ENCODE results near the gene MSRB1. TPM values are rescaled to one million over a fixed set of nuclear protein-coding genes. Genes with fewer than 3 reads are reported as not detected.
A peak's percentile ranks its signal among the peaks of the same experiment; 100 is the strongest.
"Not testable (repeated sequence)": the region's sequence is repeated elsewhere in the genome, so short reads cannot be mapped to it uniquely, and the experiment has no call there.

MSRB1 gene
- total RNA-seq, 4 donors from 2014 or later = 13.9 to 56.5 (median 29.3) TPM

GRCh38 chr16:1960665-1961630 is 17.9 kb upstream of the MSRB1 start:
- TF ChIP-seq CTCF (IDR thresholded peaks at IDR 0.05) = peak in 1 of 5 experiments; percentile 11
- TF ChIP-seq POLR2AphosphoS5 (IDR thresholded peaks at IDR 0.05) = peak in 1 of 3 donors; percentile 11
- TF ChIP-seq EP300 (IDR thresholded peaks at IDR 0.05; ENCODE audit: low read depth) = no peak
- TF ChIP-seq POLR2A (IDR thresholded peaks at IDR 0.05) = no peak
- 27 to 43% methylated on average over 3 to 19 of the region's 20 CpGs for WGBS, 2 donors (ENCODE audit: low coverage in 1 of 2)
- Histone ChIP-seq H3K4me1 (peaks cover 8 to 45% (median 38%) of the 10 kb centered on the region in 4 donors), H3K4me3 (peak overlapping the region in 2 of 4 donors; percentile 87 to 99), H3K27me3 (no peaks in the 10 kb centered on the region), H3K9me3 (no peaks in the 10 kb centered on the region), H3K36me3 (peaks cover 0 to 16% (median 6%) of the 10 kb centered on the region in 4 donors), H3K27ac (peak overlapping the region; percentile 89 to 97 (median 91))
- DNase-seq = no peak
- in situ Hi-C loops (cut with MboI; ENCODE audit: low pct_ligation_motif_present in 1 of 4, low pct_unique_long_range_greater_than_20kb in 1 of 4, low sequenced_read_pairs in 3 of 4) = no loop called here
- intact Hi-C loops (cut with DNase I; ENCODE audit: low total_unique reads) = no loop called here

- WGBS, 2 donors (ENCODE audit: low coverage in 1 of 2) = 1% methylated on average over 34 of the region's 79 CpGs; no CpG with 5 or more reads in 1 of the 2 donors
- no peaks in the 10 kb centered on the region for H3K9me3 ChIP-seq
- peaks cover 8 to 39% (median 33%) of the 10 kb centered on the region in 4 donors for H3K4me1 ChIP-seq
Measured at GRCh38 chr16:1959269-1960039, 16.5 kb upstream of the MSRB1 start, which contains the start of gene NDUFB10. NDUFB10 (plus strand) TSS chr16:1959538; CDS start chr16:1959625, 87 bp downstream.

GRCh38 chr16:1958715-1959268 is 15.8 kb upstream of the MSRB1 start:
- Histone ChIP-seq H3K4me1 (peaks cover 8 to 33% (median 29%) of the 10 kb centered on the region in 4 donors), H3K9me3 (no peaks in the 10 kb centered on the region), H3K36me3 (peaks cover 0 to 16% (median 6%) of the 10 kb centered on the region in 4 donors), H3K4me3 (peak overlapping the region in 2 of 4 donors; percentile 87 to 99), H3K27me3 (no peaks in the 10 kb centered on the region), H3K27ac (peak overlapping the region; percentile 89 to 97 (median 91))
- in situ Hi-C loops (cut with MboI; ENCODE audit: low pct_ligation_motif_present in 1 of 4, low pct_unique_long_range_greater_than_20kb in 1 of 4, low sequenced_read_pairs in 3 of 4) = no loop called here
- TF ChIP-seq CTCF (IDR thresholded peaks at IDR 0.05) = no peak
- TF ChIP-seq POLR2A (IDR thresholded peaks at IDR 0.05) = no peak
- intact Hi-C loops (cut with DNase I; ENCODE audit: low total_unique reads) = no loop called here
- DNase-seq = no peak
- WGBS, 2 donors (ENCODE audit: low coverage in 1 of 2) = 0 to 32% methylated on average over 5 to 14 of the region's 14 CpGs

More at GRCh38 chr16:1959269-1960039, 16.5 kb upstream of the MSRB1 start, which contains the start of gene NDUFB10:
- TF ChIP-seq POLR2AphosphoS5 (IDR thresholded peaks at IDR 0.05) (peak; percentile 94 to 96 (median 95)), POLR2A (IDR thresholded peaks at IDR 0.05) (peak; percentile 92), EP300 (IDR thresholded peaks at IDR 0.05; ENCODE audit: low read depth) (no peak), CTCF (IDR thresholded peaks at IDR 0.05) (peak; percentile 47 to 75 (median 53))
- Histone ChIP-seq H3K4me3 (peak within 1 kb of the TSS; percentile 69 to 99 (median 86)), H3K27ac (peak within 1 kb of the TSS; percentile 89 to 97 (median 91)), H3K36me3 (peaks cover 0 to 16% (median 6%) of the 10 kb centered on the region in 4 donors), H3K27me3 (no peaks in the 10 kb centered on the region)
- intact Hi-C loops (cut with DNase I; ENCODE audit: low total_unique reads) (no loop called here), in situ Hi-C loops (cut with MboI; ENCODE audit: low pct_ligation_motif_present in 1 of 4, low pct_unique_long_range_greater_than_20kb in 1 of 4, low sequenced_read_pairs in 3 of 4) (no loop called here)
- DNase-seq = peak; percentile 95

- DNase-seq; H3K27ac ChIP-seq; H3K9me3 ChIP-seq; intact Hi-C loops (cut with DNase I; ENCODE audit: low total_unique reads); H3K27me3 ChIP-seq; in situ Hi-C loops (cut with MboI; ENCODE audit: low pct_ligation_motif_present in 1 of 4, low pct_unique_long_range_greater_than_20kb in 1 of 4, low sequenced_read_pairs in 3 of 4); H3K4me3 ChIP-seq: not testable (repeated sequence)
- Histone ChIP-seq H3K36me3 (peaks cover 0 to 16% (median 6%) of the 10 kb centered on the region in 4 donors), H3K4me1 (peaks cover 8 to 27% (median 22%) of the 10 kb centered on the region in 4 donors)
- 89% methylated on average over 16 of the region's 30 CpGs; no CpG with 5 or more reads in 1 of the 2 donors for WGBS, 2 donors (ENCODE audit: low coverage in 1 of 2)
Measured at GRCh38 chr16:1958143-1958491, 15.1 kb upstream of the MSRB1 start.

GRCh38 chr16:1957434-1958142 is 14.6 kb upstream of the MSRB1 start:
- H3K27ac ChIP-seq; DNase-seq; H3K4me3 ChIP-seq; H3K27me3 ChIP-seq; intact Hi-C loops (cut with DNase I; ENCODE audit: low total_unique reads); H3K9me3 ChIP-seq; in situ Hi-C loops (cut with MboI; ENCODE audit: low pct_ligation_motif_present in 1 of 4, low pct_unique_long_range_greater_than_20kb in 1 of 4, low sequenced_read_pairs in 3 of 4): not testable (repeated sequence)
- WGBS, 2 donors (ENCODE audit: low coverage in 1 of 2) = 80 to 89% methylated on average over 8 to 20 of the region's 22 CpGs
- Histone ChIP-seq H3K36me3 (peaks cover 0 to 13% (median 6%) of the 10 kb centered on the region in 4 donors), H3K4me1 (peaks cover 8 to 23% (median 21%) of the 10 kb centered on the region in 4 donors)
